Measurements from ENCODE around the gene PTPRN2.
"Not testable (repeated sequence)": the region's sequence is repeated elsewhere in the genome, so short reads cannot be mapped to it uniquely, and the experiment has no call there.

The PTPRN2 gene

DNA sequence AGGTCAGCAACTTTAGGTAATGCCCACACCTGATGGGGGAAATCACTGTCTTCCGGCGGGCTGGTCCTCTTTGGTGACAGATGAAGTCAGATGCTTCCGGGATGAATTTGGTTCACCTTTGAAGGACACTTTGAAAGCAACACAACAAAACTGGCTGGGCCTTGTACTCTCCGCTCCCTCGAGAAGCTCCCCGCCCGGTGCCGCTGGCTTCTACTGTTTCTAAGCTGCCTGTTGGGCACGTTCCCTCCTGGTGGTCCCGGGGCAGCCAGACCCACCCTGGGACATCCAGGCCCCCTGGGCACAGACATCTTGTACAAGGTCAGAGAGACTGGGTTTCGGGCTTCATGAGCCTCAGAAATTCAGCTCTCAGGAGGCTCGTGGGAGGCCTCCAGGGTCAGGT, 798.5 kb downstream of the PTPRN2 start:
- no peak for DNase-seq

GRCh38 chr7:157788573-157788972, 799.0 kb downstream of the PTPRN2 start:
- DNase-seq, result no peak

DNA sequence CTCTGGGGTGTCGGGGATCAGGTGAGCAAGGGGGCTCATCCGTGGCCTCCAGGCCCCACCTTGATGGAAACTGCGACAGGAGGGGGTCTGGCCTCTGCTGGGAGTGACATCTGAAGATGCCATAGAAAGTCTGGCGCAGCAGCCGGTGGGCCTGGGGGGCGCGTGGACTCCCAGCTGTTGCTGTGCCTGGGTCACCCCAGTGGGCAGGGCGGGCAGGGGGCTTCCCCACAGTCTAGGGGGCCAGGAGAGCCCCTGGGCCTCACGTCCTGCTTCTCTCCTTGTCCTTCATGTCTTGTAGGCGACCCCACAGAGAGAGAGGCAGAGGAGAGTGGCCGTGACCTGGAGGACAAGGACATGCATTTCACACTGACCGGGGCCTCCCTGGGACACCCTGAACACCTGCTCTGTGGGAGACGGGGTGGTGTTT, 800.3 kb downstream of the PTPRN2 start:
- DNase-seq, result no peak

DNA sequence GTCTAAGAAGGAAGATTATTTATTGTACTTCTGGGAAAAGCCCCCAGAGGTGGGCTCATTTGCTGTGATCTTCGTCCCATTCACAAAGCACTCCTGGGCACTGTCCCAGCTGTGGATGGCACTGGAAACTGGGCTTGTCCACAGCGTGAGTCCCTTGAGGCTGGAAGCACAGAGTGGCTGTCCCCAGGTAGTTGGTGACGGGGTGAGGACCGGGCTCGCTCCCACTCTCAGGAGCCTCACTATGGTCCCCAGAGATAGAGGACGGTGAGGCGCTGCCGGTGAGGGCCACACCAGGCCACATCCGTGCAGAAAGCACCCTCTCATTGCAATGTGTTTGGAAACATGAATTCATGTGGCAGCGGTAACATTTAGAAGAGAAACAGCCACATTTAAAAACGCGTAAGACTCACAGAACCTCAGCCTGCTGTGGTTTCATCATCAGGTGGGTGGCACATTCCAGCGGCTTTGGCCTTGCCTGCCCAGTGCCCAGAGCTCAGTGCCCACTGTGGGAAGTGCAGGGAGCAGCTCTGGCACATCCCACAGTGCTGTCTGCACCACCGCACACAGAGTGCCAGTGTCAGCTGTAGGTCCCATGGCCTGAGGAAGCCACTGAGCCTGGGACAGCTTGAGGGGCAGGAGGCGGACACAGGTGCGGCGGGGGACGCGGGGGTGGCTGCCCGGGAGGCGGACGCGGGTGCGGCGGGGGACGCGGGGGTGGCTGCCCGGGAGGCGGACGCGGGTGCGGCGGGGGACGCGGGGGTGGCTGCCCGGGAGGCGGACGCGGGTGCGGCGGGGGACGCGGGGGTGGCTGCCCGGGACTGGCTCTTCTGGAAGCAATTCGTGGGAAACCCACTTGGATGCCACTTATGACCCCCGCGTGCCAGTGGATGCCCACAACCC, 801.0 kb downstream of the PTPRN2 start:
- DNase-seq, result no peak

GRCh38 chr7:157785486-157786186, 802.0 kb downstream of the PTPRN2 start:
- no peak for DNase-seq

- peak; percentile 64 for DNase-seq
Measured at GRCh38 chr7:157784979-157785441, 802.6 kb downstream of the PTPRN2 start.

DNA sequence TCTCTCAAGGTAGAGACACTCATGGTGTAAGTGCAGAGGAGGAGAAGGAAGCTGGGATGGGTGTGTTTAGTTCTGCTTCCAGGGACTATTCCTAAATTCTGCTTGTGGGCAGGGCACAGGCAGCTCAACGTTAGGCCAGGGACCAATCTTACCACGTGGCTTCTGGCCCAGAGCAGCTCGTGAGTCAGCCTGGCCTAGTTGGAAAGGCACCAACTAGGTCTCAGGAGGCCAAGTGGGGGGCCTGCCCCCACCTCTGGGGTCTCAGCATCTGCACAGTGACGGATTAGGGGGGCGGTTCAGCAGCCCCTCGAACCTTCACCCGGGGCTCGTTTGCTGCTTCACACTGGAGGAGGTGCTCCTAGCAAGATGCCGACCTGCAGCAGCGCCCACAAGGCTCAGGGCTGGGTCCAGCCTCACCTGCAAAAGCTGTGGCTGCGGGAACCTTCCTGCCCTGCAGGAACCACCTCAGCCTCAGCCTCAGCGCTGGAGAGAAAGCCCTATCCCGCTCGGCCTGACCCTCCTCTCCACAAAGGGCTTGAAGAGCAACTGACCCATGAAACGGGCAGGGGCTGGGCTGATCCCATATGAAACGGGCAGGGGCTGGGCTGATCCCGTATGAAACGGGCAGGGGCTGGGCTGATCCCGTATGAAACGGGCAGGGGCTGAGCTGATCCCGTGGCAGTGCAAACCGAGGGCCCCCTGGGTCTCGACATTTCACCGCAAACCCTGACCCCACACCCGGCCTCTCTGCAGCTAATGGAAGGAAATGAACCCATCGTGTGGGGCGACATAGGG, 803.4 kb downstream of the PTPRN2 start:
- no peak for DNase-seq

GRCh38 chr7:157782041-157782440, 805.6 kb downstream of the PTPRN2 start:
- DNase-seq, result peak; percentile 41

GRCh38 chr7:157780721-157781120, 806.9 kb downstream of the PTPRN2 start:
- no peak for DNase-seq

DNA sequence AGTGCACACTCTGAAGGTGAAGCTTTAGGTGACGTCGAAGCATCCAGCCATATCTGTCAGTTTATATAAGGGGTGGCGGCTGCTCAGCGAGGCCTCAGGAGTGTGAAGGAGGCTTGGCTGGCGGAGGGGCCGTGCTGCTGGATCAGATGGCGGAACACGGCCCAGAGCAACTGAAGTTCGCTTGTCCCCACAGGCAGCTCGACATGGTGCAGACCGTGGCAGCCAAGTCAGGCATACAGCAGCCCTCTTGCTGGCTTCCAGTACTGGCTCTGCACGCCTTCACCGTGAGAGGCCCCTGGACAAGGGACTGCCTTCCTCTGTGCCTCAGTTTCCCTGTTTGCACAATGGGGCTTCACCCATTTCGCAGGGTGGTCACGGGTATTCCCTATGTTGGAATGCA, 807.3 kb downstream of the PTPRN2 start:
- no peak for DNase-seq

GRCh38 chr7:157779206-157779605, 808.4 kb downstream of the PTPRN2 start:
- DNase-seq, result no peak

GRCh38 chr7:157777194-157777762, 810.3 kb downstream of the PTPRN2 start:
- DNase-seq, result not testable (repeated sequence)

DNA sequence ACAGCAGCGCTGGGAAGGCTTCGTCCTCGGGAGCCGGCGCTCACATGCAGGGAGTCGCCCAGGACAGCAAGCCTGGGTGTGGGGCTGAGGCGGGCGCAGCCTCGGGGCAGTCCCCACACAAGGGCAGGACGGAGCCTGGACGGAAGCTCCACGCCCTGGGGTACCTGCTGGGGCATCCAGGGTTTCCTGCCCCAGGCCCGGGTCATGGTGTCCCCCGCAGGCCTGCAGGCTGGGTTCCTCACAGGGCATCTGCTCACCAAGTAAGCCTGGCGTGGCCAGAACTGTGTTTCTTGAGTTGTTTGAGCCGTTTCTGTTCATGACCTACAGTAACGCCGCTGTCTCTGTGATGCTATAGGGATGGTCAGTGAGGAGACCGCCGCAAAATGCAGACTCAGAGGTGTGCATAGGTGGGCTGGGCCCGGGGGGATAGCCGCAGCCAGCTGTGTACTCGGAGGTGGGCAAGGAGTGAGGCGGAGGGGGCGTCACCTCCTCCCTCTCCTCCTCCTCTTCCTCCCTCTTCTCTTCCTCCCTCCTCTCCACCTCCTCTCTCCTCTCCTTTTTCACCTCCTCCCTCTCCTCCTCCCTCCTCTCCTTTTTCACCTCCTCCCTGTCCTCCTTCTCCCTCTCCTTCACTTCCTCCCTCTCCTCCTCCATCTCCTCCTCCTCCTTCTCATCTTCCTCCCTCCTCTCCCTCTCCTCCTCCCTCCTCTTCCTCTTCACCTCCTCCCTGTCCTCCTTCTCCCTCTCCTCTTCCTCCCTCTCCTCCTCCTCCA, 811.9 kb downstream of the PTPRN2 start:
- no peak for DNase-seq

GRCh38 chr7:157775021-157775559, 812.5 kb downstream of the PTPRN2 start:
- no peak for DNase-seq

DNA sequence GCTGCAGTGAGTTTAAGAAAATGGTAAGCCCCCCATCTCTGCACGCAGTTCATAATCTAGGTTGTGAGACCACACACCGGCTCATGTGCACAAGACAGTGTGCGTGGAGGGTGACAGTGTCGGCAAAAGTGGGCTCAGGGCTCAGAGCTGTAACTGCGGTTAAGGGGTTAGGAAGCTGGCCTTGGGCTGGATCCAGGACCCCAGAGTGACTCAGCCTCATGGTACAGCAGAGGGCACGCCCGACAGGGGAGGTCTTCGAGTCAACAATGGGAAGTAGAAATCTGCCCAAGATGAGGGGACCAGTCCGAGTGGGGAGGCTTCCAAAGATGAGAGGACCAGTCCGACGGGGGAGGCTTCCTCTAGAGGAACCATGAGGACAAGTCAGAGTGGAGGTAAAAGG, 813.1 kb downstream of the PTPRN2 start:
- DNase-seq, result no peak

DNA sequence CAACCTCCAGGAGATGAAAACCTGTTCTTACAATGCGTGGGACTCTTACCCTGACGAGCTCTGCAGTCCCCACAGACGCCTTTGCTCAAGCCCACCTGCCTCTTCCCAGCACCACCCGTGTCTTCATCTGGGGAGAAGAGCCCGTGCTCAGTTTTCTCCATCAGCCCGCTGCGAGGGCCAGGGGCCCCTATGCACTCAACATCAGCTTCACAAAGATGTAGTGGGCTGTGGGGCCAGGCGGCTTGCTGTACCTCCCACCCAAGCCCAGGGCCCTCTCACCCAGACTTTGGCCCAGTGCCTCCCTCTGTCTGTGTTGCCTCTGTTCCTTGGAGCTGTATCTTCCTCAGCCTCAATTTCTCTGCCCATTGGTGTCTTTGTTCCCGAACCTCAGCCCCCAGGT, 814.3 kb downstream of the PTPRN2 start:
- no peak for DNase-seq

- DNase-seq, result no peak
Measured at GRCh38 chr7:157772486-157773130, 815.0 kb downstream of the PTPRN2 start.

- DNase-seq, result no peak
Measured at GRCh38 chr7:157771689-157772088, 815.9 kb downstream of the PTPRN2 start.

- DNase-seq, result no peak
Measured at GRCh38 chr7:157770716-157771320, 816.8 kb downstream of the PTPRN2 start.

DNA sequence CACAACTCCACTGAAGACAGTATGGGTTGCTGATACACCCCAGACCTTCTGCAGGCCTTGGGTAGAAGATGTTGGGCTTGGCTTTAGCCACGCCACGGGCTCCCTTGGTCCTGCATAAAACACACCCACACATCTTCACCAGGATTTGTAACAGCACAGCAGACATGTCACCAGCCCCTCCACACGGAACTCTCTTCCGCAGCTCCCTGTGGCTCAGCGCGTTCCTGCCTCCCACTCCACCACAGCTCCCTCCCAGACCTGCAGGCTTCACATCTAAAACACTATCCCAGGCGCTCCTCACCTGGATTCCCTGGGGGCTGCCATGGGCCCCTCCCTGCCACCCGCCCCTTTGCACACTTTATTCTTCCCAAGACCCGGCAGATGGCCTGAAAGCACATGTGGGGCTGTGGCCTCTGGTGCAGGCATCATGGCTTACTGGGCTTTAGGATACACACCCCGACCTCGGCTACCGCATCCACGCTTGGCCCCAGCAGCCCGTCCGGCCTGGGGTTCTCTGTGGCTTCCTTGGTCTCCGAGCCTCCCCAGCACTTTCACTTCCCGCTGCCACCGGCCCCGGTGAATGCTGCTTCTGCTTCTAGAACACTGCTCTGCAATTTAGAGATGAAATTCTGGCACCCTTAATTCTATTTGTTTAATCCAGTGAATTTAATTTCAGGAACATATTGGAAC, 818.0 kb downstream of the PTPRN2 start:
- no peak for DNase-seq
